Activated CD4-positive, CD25-positive, alpha-beta regulatory T cell treated with anti-CD3 and anti-CD28 coated beads, Interleukin-2, amount 50 U/mL, for 16 hours (primary cell): Measurements from ENCODE around the gene ENTREP1.

Experiments used
- DNase-seq: peaks from one replicate; pipeline ENCODE4 v3.0.0-alpha.2; 2020; ENCODE audit warnings: low read depth, low spot score

Gene ENTREP1

GRCh38 chr9:69319324-69320025, 5.5 kb upstream of the ENTREP1 start:
- DNase-seq: no peak

DNA sequence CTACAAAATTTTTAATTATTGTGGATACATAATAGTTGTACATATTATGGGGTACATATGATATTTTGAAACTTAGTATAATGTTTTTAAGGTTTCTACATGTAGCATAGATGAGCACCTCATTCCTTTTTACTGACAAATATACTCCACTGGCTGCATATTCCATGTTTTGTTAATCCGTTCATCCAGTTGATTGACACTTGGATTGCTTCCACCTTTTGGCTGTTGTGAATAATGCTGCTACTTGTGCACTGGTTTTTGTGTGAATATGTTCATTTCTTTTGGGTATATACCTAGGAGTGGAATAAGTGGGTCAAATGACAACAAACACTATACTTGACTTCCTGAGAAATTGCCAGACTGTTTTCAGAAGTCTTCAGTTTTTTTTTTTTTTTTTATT, 2.8 kb upstream of the ENTREP1 start:
- no peak for DNase-seq

- no peak for DNase-seq
Measured at GRCh38 chr9:69323861-69324260, 1.2 kb upstream of the ENTREP1 start.

DNA sequence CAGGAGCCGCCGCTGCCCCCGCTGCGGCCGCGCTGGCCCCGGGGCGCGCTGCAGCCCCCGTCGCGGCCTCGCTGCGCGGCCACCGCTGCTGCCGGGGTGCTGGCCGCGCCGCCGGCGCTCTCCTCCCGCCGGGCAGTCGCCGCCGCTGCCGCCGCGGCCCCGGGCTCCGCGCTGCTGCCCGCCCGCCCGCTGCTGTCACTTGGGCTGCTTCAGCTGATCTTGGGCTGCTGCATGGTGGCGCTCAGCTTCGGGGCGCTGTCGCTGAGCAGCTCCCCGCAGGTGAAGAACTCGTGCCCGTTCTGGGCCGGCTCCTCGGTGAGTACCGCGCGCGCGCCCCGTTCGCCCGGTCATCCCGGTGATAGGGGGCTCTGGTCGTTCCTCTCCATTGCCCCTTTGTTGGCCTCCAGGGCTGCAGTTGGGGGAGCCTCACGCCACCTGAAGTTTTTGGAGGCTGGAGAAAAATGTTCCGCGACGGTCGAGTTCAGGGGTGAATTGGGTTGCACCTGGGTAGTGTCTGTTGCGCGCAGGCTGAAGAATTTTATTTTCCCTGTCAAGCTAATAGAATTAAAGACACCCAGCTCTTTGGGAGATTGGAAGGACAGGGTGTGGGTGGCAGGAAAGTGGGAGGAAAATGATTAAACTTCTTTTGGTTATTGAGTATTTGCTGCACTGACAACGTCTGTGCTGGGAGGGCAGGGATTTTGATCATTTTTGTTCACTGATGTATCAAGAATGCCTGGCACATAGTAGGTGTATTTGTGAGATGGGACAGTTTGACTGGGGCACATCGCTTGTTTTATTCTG, 596 bp downstream of the ENTREP1 start:
- DNase-seq: no peak

DNA sequence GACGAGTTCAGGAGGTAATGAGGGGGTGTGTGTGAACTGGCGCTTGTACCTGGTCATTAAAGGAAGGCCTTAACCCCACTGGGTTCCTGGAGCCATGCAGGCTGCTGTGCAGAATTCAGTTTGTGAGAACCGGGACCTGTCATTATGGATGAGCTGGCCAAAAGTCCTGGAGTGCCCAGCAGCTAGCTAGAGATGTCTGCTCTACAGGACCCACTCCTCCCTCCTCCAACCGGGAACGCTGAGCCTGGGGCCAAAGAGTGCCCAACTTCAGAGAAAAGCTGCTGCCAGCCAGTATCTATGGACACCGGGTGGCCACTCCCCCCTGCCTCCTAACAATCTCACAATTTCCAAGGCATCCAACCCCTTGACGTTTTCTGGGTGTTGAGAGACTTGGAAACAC, 1.2 kb downstream of the ENTREP1 start:
- DNase-seq: no peak

GRCh38 chr9:69330580-69330979, 5.6 kb downstream of the ENTREP1 start:
- DNase-seq: no peak

DNA sequence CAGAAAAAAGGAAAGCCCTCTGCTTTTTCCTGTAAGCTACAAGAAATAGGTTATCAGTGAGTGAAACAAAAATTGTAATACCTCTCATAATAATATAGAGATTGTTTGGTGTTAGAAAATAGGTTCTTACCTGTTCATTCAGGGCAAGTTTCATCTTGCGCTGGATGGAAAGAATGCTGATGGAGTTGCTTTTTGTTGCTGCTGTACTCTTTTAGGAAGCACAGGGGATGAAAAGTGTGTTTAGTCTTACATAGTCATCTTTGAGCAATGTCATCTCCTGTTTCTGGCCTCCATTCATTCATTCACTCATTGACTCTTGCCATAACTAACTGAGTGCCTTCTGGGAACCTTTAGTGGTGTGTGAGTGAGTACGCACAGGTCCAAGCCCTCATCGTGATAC, 6.4 kb downstream of the ENTREP1 start:
- DNase-seq: no peak

- no peak for DNase-seq
Measured at GRCh38 chr9:69332067-69332685, 7.2 kb downstream of the ENTREP1 start.

GRCh38 chr9:69333716-69334115, 8.7 kb downstream of the ENTREP1 start:
- no peak for DNase-seq

DNA sequence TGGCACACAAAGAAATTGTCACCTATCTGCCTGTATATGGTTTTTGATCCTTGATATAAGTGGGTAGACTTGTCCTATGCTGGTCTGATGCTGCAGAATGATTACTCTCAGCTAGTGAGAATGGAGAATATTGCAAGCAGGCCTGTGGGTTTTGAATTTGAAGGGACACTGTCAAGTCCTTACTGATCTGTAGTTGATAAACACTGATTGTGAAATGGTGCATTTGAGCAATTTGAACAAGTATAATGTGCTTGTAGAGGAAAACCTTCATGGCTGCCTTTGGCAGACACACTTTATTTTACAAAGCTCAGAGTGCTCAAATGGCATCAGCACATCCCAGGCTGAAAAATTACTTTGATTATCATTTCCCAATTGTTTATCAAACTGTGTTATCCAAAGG, 9.3 kb downstream of the ENTREP1 start:
- no peak for DNase-seq

- no peak for DNase-seq
Measured at GRCh38 chr9:69339620-69340019, 14.6 kb downstream of the ENTREP1 start.

DNA sequence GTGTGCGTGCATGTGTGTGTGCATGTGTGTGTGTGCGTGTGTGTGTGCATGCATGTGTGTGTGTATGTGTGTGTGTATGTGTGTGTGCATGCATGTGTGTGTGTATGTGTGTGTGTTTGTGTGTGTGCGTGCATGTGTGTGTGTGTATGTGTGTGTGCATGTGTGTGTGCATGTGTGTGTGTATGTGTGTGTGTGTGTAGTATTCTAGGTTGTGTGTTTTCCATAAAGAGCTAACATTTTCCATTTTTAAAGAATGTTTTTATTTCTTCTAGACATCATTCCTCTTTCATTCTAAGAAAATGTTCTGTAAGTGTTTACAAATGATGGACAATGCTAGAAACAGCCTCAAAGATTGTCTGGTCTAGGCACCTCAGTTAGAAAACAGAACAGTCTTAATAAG, 15.6 kb downstream of the ENTREP1 start:
- no peak for DNase-seq

DNA sequence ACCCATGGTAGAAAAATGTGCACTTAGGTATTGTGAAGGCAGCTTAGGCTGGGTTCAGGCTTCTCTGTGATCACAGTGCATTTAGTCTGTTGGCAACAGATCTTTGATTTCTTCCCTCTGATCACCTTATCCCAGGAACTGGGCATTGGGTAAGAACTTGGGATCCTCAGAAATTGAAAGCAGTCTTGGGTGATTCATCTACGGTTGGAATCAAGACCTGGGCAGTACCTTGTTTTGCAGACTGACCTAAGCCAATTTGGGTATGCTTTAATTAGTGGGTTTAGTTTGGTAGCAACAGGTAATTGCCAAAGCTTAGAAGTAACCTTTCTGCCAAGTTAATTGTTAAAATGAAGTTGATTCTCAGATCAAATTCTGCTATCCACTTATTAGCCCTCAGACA, 17.8 kb downstream of the ENTREP1 start:
- no peak for DNase-seq

DNA sequence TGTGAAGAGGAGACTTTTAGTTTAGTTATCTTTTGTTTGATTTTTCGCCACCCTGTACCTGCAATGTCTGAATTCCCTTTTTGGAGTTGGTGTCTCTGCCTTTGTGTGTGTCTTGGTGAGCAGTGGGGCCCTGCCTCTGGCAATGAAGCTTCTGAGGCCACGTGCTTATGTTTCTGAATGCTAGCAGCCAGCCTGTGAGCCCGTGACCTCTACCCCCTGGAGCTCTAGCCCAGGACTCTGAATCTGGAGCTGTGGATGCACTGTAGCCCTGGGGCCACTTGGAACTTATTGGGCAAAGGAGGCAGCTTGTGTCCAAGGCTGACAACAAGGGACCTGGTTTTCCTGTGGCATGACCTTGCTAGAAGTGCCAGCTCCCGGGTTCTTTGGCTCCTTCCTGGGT, 19.4 kb downstream of the ENTREP1 start:
- DNase-seq: no peak

GRCh38 chr9:69346596-69347390, 21.8 kb downstream of the ENTREP1 start:
- no peak for DNase-seq

DNA sequence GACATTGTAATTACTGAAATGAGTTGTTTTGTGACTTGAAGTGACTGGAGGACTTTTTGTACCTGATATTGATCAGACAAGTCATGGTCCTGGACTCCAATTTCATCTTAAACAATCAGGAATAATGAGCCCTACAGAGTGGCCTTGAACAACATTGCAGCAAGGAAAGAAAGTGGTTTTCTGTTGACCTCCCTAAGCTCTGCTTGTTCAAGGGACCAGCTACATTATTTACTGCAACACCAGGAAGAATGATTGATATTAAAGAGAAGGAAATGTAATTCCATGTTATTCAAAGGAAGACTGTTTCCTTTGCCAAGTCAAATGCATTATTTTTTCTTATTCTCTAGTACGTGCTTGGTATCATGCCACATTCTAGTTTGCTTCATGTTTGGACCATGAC, 22.6 kb downstream of the ENTREP1 start:
- no peak for DNase-seq

DNA sequence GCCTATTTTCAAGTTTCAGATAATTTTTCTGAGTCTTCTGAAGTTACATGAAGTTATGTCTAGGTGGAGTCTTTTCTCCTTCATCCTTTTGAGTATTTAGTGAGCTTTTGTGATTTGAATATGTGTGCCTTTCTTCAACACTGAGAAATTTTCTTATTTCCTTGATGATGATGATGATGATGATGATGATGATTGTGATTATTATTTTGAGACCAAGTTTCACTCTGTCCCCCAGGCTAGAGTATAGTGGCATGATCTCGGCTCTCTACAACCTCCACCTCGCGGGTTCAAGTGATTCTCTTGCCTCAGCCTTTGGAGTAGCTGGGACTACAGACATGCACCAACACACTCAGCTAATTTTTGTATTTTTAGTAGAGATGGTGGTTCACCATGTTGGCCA, 26.2 kb downstream of the ENTREP1 start:
- DNase-seq: no peak

GRCh38 chr9:69355232-69355631, 30.2 kb downstream of the ENTREP1 start:
- no peak for DNase-seq

DNA sequence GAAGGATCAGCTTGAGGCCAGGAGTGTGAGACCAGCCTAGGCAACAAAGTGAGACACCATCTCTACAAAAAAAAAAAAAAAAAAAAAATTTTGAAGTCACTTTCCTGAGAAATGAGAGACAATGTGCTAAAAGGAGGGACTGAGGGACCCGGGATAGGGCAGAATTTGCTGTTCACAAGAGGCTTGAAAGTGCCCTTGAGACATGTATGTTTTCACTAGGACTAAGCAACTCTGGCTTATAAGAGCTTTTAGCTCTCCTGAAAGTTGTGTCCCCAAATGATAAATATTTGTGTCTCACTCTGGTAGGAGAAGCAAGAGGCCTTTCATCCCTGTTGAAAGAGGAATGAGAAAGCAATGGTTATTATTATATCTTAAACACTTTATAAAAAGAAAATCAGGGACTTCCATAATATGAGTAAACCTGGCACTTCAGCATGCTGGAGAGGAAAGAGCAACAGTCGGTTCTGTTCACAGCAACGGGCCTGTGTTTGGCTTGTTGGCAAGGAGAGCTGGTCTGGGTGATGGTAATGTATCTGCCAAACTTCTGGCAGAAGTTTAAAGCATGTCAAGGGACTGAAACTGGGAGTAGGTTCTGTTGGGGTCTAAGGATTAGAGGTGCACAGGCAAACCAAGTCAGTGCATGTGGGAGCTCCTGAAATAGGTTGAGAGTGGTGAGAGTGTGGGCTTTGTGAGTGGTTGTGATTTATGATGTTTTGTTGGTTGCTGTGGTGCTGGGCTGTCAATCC, 32.2 kb downstream of the ENTREP1 start:
- DNase-seq: no peak

DNA sequence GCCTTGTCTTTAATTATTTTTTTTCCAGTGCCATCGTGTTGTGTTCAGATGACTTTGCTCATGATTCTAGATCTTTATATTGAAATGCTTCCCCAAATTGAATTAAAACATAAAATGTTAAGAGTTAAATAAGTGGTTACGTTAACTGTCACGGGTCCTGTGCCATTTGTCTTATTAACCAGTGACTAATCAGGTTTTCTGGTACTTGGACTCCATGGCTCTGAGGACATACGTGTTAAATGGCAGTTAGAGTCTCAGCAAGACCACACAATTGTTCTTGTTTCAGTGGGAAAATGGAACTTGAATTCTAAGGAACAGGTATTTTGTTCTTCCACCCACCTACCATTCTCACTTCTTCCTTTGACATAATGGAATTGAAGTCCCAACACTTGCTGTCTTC, 32.8 kb downstream of the ENTREP1 start:
- no peak for DNase-seq

DNA sequence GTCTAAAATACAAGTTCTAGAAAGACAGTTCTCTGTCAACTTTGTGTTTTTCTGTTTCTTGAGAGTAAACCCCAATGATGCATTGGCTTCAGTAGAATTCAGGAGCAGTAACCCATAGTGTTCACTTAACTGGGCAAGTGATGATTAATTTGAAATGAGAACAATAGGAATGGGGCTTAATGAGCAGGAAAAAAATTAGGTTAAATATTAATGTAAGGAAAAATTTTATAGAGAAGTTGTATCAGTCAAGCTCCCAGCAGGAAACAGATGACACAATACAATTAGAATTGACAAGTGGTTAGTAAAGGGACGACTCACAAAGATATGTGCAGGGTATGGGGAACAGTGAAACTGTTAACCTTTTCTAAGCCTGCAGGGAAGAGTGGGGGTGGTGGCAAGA, 38.2 kb downstream of the ENTREP1 start:
- no peak for DNase-seq
